Osteocyte (in vitro differentiated cells): ENCODE measurements around the gene SSBP3. TPM values are rescaled to one million over a fixed set of nuclear protein-coding genes. Genes with fewer than 3 reads are reported as not detected.

Experiments used
- DNase-seq: peaks from one replicate; pipeline ENCODE4 v3.0.0; 2021; ENCODE audit warnings: mixed read lengths; ENCODE audit not compliant: unreplicated experiment; ENCODE audit errors: extremely low spot score
- H3K27ac Mint-ChIP-seq: one replicate; pipeline ENCODE4 v1.8.0; 2021; ENCODE audit warnings: mild to moderate bottlenecking, mixed read lengths; ENCODE audit not compliant: unreplicated experiment
- H3K27me3 Mint-ChIP-seq: one replicate; pipeline ENCODE4 v1.8.0; 2021; ENCODE audit warnings: mixed read lengths; ENCODE audit not compliant: unreplicated experiment
- H3K36me3 Mint-ChIP-seq: one replicate; pipeline ENCODE4 v1.8.0; 2021; ENCODE audit warnings: mixed read lengths; ENCODE audit not compliant: unreplicated experiment
- H3K4me1 Mint-ChIP-seq: one replicate; pipeline ENCODE4 v1.8.0; 2021; ENCODE audit warnings: mixed read lengths; ENCODE audit not compliant: unreplicated experiment
- H3K4me3 Mint-ChIP-seq: one replicate; pipeline ENCODE4 v1.8.0; 2021; ENCODE audit warnings: mild to moderate bottlenecking, moderate library complexity, mixed read lengths; ENCODE audit not compliant: unreplicated experiment
- H3K9me3 Mint-ChIP-seq: one replicate; pipeline ENCODE4 v1.8.0; 2021; ENCODE audit warnings: mixed read lengths; ENCODE audit not compliant: unreplicated experiment
- total RNA-seq: library from RNA; stranded (reverse); gene quantifications from 2 replicates; pipeline ENCODE4 v1.2.1, GENCODE V29; 2021
- TF ChIP-seq, protein P1 (sequence below): fragments of 200-600 bp; sonication (generic); IDR thresholded peaks from 2 replicates; pipeline ENCODE4 v1.5.0; 2021; ENCODE audit warnings: antibody characterized with exemption, mild to moderate bottlenecking, moderate library complexity

The SSBP3 gene
- total RNA-seq, 1 donor from 2014 or later: 56.4 TPM

DNA sequence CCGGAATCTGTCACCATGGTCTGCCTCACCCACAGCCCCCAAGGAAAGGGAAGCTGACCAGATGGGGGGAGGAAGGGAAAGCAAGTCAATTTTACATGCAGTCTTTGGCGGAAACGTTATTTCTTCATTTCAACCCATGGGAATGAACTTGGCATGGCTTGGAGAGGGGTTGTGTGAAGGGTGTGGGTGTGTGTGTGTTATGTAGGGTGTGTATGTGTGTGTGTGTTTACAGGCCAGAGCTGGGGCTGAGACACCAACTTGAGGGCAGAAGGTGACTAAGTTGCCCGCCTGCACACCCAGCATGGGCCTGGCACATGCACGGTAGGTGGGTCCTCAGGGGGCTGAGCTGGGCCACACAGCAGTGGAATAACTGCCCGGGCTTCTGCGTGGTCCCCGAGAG lies 141.1 kb downstream of the SSBP3 start:
- Mint-ChIP-seq H3K4me3 (no peak overlapping the region), H3K9me3 (no peaks in the 10 kb centered on the region), H3K27me3 (no peaks in the 10 kb centered on the region), H3K4me1 (peaks cover 20% of the 10 kb centered on the region), H3K27ac (no peak overlapping the region), H3K36me3 (peaks cover 3% of the 10 kb centered on the region)
- TF ChIP-seq, protein P1, sequence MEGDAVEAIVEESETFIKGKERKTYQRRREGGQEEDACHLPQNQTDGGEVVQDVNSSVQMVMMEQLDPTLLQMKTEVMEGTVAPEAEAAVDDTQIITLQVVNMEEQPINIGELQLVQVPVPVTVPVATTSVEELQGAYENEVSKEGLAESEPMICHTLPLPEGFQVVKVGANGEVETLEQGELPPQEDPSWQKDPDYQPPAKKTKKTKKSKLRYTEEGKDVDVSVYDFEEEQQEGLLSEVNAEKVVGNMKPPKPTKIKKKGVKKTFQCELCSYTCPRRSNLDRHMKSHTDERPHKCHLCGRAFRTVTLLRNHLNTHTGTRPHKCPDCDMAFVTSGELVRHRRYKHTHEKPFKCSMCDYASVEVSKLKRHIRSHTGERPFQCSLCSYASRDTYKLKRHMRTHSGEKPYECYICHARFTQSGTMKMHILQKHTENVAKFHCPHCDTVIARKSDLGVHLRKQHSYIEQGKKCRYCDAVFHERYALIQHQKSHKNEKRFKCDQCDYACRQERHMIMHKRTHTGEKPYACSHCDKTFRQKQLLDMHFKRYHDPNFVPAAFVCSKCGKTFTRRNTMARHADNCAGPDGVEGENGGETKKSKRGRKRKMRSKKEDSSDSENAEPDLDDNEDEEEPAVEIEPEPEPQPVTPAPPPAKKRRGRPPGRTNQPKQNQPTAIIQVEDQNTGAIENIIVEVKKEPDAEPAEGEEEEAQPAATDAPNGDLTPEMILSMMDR: no peak
- DNase-seq: no peak

DNA sequence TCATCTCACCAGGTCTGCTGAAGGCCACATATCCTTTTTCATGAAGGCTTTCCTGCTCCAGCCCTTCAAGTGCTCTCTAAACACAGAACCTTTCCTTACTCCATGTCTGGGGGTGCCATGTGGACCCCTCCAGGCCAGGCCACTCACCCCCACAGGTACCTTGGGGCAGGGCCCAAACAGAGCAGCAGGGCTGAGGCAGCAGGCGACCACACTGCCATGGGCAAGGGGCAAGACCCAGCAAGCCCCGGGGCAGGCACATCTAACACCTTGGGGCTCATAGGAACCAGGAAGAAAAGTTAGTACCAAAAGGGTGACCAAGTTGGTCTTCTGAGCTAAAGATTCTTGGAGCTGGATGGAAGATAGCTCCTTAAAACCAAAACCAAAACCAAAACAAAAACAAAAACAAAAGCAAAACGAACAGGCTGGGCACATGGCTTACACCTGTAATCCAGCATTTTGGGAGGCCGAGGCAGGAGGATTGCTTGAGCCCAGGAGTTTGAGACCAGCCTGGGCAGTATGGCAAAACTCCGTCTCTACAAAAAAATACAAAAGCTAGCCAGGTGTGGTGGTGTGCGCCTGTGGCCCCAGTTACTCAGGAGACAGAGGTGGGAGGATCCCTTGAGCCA lies 142.5 kb downstream of the SSBP3 start:
- H3K36me3 Mint-ChIP-seq: no peaks in the 10 kb centered on the region
- no peaks in the 10 kb centered on the region for H3K27me3 Mint-ChIP-seq
- no peak overlapping the region for H3K4me3 Mint-ChIP-seq
- DNase-seq: no peak
- TF ChIP-seq, protein P1: no peak
- no peak overlapping the region for H3K27ac Mint-ChIP-seq
- H3K4me1 Mint-ChIP-seq: peaks cover 20% of the 10 kb centered on the region
- H3K9me3 Mint-ChIP-seq: no peaks in the 10 kb centered on the region

DNA sequence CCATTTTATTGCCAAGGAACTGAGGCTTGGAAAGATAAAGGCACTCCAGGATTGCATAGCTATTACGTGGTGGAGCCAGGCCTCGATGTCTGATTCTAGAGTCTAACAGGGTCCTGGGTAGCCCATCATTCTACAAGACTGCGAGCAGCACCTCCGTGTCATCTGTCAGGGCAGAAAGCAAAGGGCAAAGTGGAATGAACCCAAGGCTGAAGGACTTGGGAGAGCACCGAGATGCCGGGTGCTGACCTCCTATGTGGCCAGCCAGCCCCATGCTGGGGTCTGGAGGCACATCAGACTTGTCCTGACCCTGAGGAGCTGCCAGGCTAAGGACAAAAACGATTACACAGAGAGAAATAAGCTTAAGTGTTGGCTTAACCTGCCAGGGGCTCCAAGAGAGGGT lies 143.9 kb downstream of the SSBP3 start:
- H3K27me3 Mint-ChIP-seq: no peaks in the 10 kb centered on the region
- no peak overlapping the region for H3K4me3 Mint-ChIP-seq
- TF ChIP-seq, protein P1: no peak
- H3K4me1 Mint-ChIP-seq: peaks cover 20% of the 10 kb centered on the region
- H3K36me3 Mint-ChIP-seq: peaks cover 2% of the 10 kb centered on the region
- no peak for DNase-seq
- no peak overlapping the region for H3K27ac Mint-ChIP-seq
- no peaks in the 10 kb centered on the region for H3K9me3 Mint-ChIP-seq

DNA sequence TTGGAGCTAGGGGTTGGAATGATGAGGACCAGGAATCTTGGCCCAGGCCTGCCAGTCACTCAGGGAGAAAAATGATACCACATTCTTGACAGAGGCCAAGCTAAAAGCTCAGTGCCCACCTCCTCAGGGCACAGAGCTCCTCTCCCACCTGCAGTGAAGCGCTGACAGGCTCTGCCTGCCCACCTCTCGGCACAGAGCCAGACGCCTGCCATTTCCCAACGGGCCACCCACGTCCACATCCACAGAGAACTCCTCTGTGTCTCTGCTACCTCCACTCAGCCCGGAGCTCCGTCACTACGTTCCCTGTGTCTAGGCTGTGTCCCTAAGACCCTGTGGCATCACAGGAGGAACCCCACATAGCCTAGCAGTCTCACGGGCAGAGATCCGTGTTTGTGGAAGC lies 145.4 kb downstream of the SSBP3 start:
- TF ChIP-seq, protein P1: no peak
- H3K27me3 Mint-ChIP-seq: no peaks in the 10 kb centered on the region
- no peaks in the 10 kb centered on the region for H3K9me3 Mint-ChIP-seq
- DNase-seq: no peak
- H3K4me1 Mint-ChIP-seq: peaks cover 20% of the 10 kb centered on the region
- no peak overlapping the region for H3K4me3 Mint-ChIP-seq
- H3K27ac Mint-ChIP-seq: no peak overlapping the region
- peaks cover 6% of the 10 kb centered on the region for H3K36me3 Mint-ChIP-seq

DNA sequence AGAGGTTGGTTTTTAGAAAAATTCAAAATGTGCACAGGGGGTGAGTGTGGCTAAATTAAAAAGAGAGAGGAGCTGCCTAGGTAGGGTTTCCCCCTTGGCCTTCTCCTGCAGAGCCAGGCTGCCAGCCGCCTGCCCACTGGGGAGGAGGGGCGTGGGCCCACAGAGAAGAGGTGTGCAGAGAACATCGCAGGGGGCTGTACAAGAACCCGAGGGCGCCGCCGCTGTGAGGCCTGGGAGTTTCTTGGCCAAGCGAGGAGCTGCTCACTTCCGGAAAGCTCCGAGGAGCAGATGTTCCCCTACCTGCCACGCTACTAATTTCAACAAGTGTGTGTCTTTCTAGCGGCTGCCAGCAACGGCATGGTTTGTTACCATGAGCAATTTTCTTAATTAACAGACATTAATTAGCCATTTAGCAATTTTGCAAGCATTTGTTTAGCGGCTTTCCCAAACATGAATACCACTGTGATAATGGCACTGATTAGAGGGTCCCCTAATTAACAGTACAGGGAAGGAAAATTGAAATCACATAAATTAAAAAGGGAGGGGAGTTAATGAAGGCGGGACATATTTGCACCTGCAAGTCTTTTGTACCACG lies 146.6 kb downstream of the SSBP3 start:
- no peak for DNase-seq
- Mint-ChIP-seq H3K36me3 (peaks cover 6% of the 10 kb centered on the region), H3K4me1 (peaks cover 27% of the 10 kb centered on the region), H3K9me3 (no peaks in the 10 kb centered on the region), H3K27me3 (no peaks in the 10 kb centered on the region), H3K4me3 (no peak overlapping the region), H3K27ac (no peak overlapping the region)
- TF ChIP-seq, protein P1: no peak
